H1 (cell line): ENCODE measurements around the gene MVD. TPM values are rescaled to one million over a fixed set of nuclear protein-coding genes. Genes with fewer than 3 reads are reported as not detected.

Source experiments
- CTCF ChIA-PET: fragments of 300-600 bp; sonication (Branson Sonifier 250); formaldehyde crosslinking; loops from one replicate; lab custom pipeline; 2021; ENCODE audit not compliant: partially characterized antibody; lab: Charles Lee
- POLR2A ChIA-PET: fragments of 300-600 bp; sonication (Branson Sonifier 250); formaldehyde crosslinking; loops from one replicate; lab custom pipeline; 2021; ENCODE audit warnings: inconsistent platforms; ENCODE audit not compliant: partially characterized antibody; lab: Charles Lee
- DNase-seq, 2 experiments: peaks; one replicate each; pipeline versions ENCODE4 v3.0.0 to v3.0.0-alpha.2; 2010 to 2022; ENCODE audit warnings: low spot score in 2 of 2, low read depth in 1 of 2, mixed read lengths in 1 of 2
- FAIRE-seq: peaks from 2 replicates; lab custom pipeline; 2011; peaks lifted over from hg19 to GRCh38; lab: Jason Lieb, UNC
- H2AFZ ChIP-seq: 2 replicates; pipeline ENCODE4 v1.8.1; 2012; ENCODE audit warnings: low read length, inconsistent platforms
- H2AK5ac ChIP-seq: 2 replicates; pipeline ENCODE4 v1.6.1; 2013; ENCODE audit warnings: low read depth, low read length
- H2BK120ac ChIP-seq: replicated peaks from 2 replicates; pipeline ENCODE3; 2013; ENCODE audit warnings: low read depth, low read length, inconsistent platforms
- H2BK12ac ChIP-seq: 2 replicates; pipeline ENCODE4 v1.6.1; 2013; ENCODE audit warnings: low read depth, low read length
- H2BK15ac ChIP-seq: 2 replicates; pipeline ENCODE4 v1.6.1; 2013; ENCODE audit warnings: low read length
- H2BK20ac ChIP-seq: 2 replicates; pipeline ENCODE4 v1.6.1; 2013; ENCODE audit warnings: low read length
- H2BK5ac ChIP-seq: 2 replicates; pipeline ENCODE4 v1.6.1; 2013; ENCODE audit warnings: low read depth, low read length
- H3K14ac ChIP-seq: 2 replicates; pipeline ENCODE4 v1.6.1; 2013; ENCODE audit warnings: inconsistent platforms; ENCODE audit not compliant: insufficient read length
- H3K18ac ChIP-seq: 2 replicates; pipeline ENCODE4 v1.6.1; 2013; ENCODE audit warnings: low read length; ENCODE audit errors: extremely low read depth
- H3K23ac ChIP-seq: 2 replicates; pipeline ENCODE4 v1.6.1; 2013; ENCODE audit warnings: inconsistent platforms; ENCODE audit not compliant: insufficient read length
- H3K23me2 ChIP-seq: 2 replicates; pipeline ENCODE4 v1.6.1; 2013; ENCODE audit warnings: low read depth, low read length
- H3K27ac ChIP-seq: 2 replicates; pipeline ENCODE4 v1.6.1; 2011; ENCODE audit warnings: low read depth, low read length, inconsistent platforms
- H3K27me3 ChIP-seq, 4 experiments: replicated peaks in 1 of 4; 1 replicate in 1 of 4; 2 replicates in 3 of 4; pipeline versions ENCODE4 v1.6.1 to v1.8.1; 2011 to 2013; ENCODE audit warnings: low read length in 3 of 4, mild to moderate bottlenecking in 3 of 4, inconsistent platforms in 2 of 4, mixed read lengths in 2 of 4, moderate library complexity in 1 of 4; ENCODE audit not compliant: control insufficient read depth in 3 of 4, insufficient read depth in 3 of 4; ENCODE audit errors: extremely low read depth in 1 of 4
- H3K36me3 ChIP-seq, 4 experiments: 2 replicates each; pipeline versions ENCODE4 v1.6.1 to v1.8.1; 2011 to 2013; ENCODE audit warnings: mild to moderate bottlenecking in 4 of 4, low read length in 3 of 4, moderate library complexity in 2 of 4, control low read depth in 1 of 4, inconsistent platforms in 1 of 4; ENCODE audit not compliant: insufficient read depth in 4 of 4, control insufficient read depth in 2 of 4
- H3K4ac ChIP-seq: replicated peaks from 2 replicates; pipeline ENCODE3; 2013; ENCODE audit warnings: low read length, low read depth, mixed read lengths, inconsistent platforms; ENCODE audit not compliant: insufficient read length
- H3K4me1 ChIP-seq, 4 experiments: replicated peaks in 1 of 4; 1 replicate in 1 of 4; 2 replicates in 3 of 4; pipeline versions ENCODE4 v1.6.1 to v1.8.1; 2011 to 2013; ENCODE audit warnings: low read length in 3 of 4, inconsistent platforms in 2 of 4, mixed read lengths in 1 of 4; ENCODE audit not compliant: insufficient read depth in 4 of 4, control insufficient read depth in 3 of 4
- H3K4me2 ChIP-seq, 2 experiments: 2 replicates each; pipeline versions ENCODE4 v1.6.1 to v1.8.1; 2011 to 2013; ENCODE audit warnings: low read depth in 2 of 2, low read length in 2 of 2, control low read depth in 1 of 2, inconsistent platforms in 1 of 2, mild to moderate bottlenecking in 1 of 2; ENCODE audit not compliant: insufficient read depth in 1 of 2
- H3K4me3 ChIP-seq, 4 experiments: fragments of 200-600, 300-600 bp in 1 of 4; sonication (generic), shearing (Covaris generic), sonication (Bioruptor Twin) in 1 of 4; 2 replicates each; pipeline versions ENCODE4 v1.5.1 to v1.8.1; 2011 to 2016; ENCODE audit warnings: low read length in 4 of 4, low read depth in 3 of 4, control low read depth in 2 of 4, inconsistent platforms in 2 of 4, mild to moderate bottlenecking in 2 of 4, mixed read lengths in 1 of 4, moderate library complexity in 1 of 4; ENCODE audit not compliant: insufficient read depth in 2 of 4; ENCODE audit errors: extremely low read depth in 1 of 4
- H3K56ac ChIP-seq: replicated peaks from 2 replicates; pipeline ENCODE3; 2013; ENCODE audit warnings: low read depth, mild to moderate bottlenecking, mixed read lengths, low read length, inconsistent platforms; ENCODE audit not compliant: insufficient read length
- H3K79me1 ChIP-seq: 2 replicates; pipeline ENCODE4 v1.6.1; 2013; ENCODE audit warnings: low read depth, low read length, control low read depth
- H3K79me2 ChIP-seq, 2 experiments: 2 replicates each; pipeline versions ENCODE4 v1.6.1 to v1.8.1; 2012 to 2013; ENCODE audit warnings: low read length in 2 of 2, mild to moderate bottlenecking in 2 of 2, inconsistent platforms in 1 of 2; ENCODE audit not compliant: insufficient read depth in 2 of 2, control insufficient read depth in 1 of 2
- H3K9ac ChIP-seq, 4 experiments: replicated peaks in 1 of 4; 1 replicate in 1 of 4; 2 replicates in 3 of 4; pipeline versions ENCODE4 v1.6.1 to v1.8.1; 2011 to 2013; ENCODE audit warnings: low read depth in 3 of 4, low read length in 3 of 4, control low read depth in 2 of 4, mild to moderate bottlenecking in 2 of 4, moderate library complexity in 2 of 4, inconsistent platforms in 1 of 4; ENCODE audit errors: extremely low read depth in 1 of 4
- H3K9me3 ChIP-seq, 2 experiments: 2 replicates each; pipeline versions ENCODE4 v1.6.1 to v1.8.1; 2012 to 2013; ENCODE audit warnings: mild to moderate bottlenecking in 2 of 2, moderate library complexity in 2 of 2, control low read depth in 1 of 2, inconsistent platforms in 1 of 2, low read depth in 1 of 2, low read length in 1 of 2, mixed read lengths in 1 of 2; ENCODE audit not compliant: insufficient read depth in 2 of 2
- H4K20me1 ChIP-seq, 2 experiments: replicated peaks in 1 of 2; 2 replicates each; pipeline versions ENCODE3 to v1.8.1; 2011 to 2013; ENCODE audit warnings: inconsistent platforms in 2 of 2, low read length in 2 of 2, mild to moderate bottlenecking in 1 of 2; ENCODE audit not compliant: insufficient read depth in 2 of 2, control insufficient read depth in 1 of 2
- H4K5ac ChIP-seq: 2 replicates; pipeline ENCODE4 v1.6.1; 2013; ENCODE audit warnings: low read length, low read depth, mixed read lengths, inconsistent platforms; ENCODE audit not compliant: insufficient read length
- H4K8ac ChIP-seq: 2 replicates; pipeline ENCODE4 v1.8.0; 2013; ENCODE audit warnings: mild to moderate bottlenecking, moderate library complexity, low read length, inconsistent platforms; ENCODE audit not compliant: insufficient read depth; ENCODE audit errors: extremely low read depth
- H4K91ac ChIP-seq: replicated peaks from 2 replicates; pipeline ENCODE3; 2013; ENCODE audit warnings: low read length, mixed read lengths, inconsistent platforms; ENCODE audit not compliant: insufficient read length
- ASH2L ChIP-seq: fragments of 200-600, 300-600 bp; sonication (generic); IDR thresholded peaks from one replicate; pipeline ENCODE4 v1.7.1; 2017; ENCODE audit warnings: low read length
- CBX8 ChIP-seq: fragments of 300-800, 300-1000 bp; sonication (generic); IDR thresholded peaks from 2 replicates; pipeline ENCODE4 v1.7.1; 2016; ENCODE audit warnings: low read depth, low read length, borderline replicate concordance
- CHD2 ChIP-seq: IDR thresholded peaks from 2 replicates; pipeline ENCODE4 v1.6.1; 2012; ENCODE audit warnings: low read length, improper control_type of control experiment
- MAFK ChIP-seq: IDR thresholded peaks from 2 replicates; pipeline ENCODE4 v1.6.1; 2012; ENCODE audit warnings: low read depth, mild to moderate bottlenecking, improper control_type of control experiment, low read length
- NANOG ChIP-seq: IDR thresholded peaks from 2 replicates; pipeline ENCODE4 v1.6.1; 2011; ENCODE audit warnings: low read length, low read depth, mild to moderate bottlenecking, inconsistent platforms; ENCODE audit not compliant: insufficient read depth, poor library complexity, severe bottlenecking
- POU5F1 ChIP-seq: IDR thresholded peaks from 2 replicates; pipeline ENCODE4 v1.6.1; 2011; ENCODE audit warnings: low read depth, mild to moderate bottlenecking, low read length, moderate library complexity
- RFX5 ChIP-seq: IDR thresholded peaks from 2 replicates; pipeline ENCODE4 v1.6.1; 2011; ENCODE audit warnings: low read depth, low read length, improper control_type of control experiment, borderline replicate concordance
- RXRA ChIP-seq: IDR thresholded peaks from 2 replicates; pipeline ENCODE4 v1.6.1; 2011; ENCODE audit warnings: low read depth, mild to moderate bottlenecking, low read length, moderate library complexity; ENCODE audit not compliant: insufficient read depth
- SP2 ChIP-seq: IDR thresholded peaks from 2 replicates; pipeline ENCODE4 v1.6.1; 2012; ENCODE audit warnings: mild to moderate bottlenecking, low read length, inconsistent platforms
- TBP ChIP-seq: IDR thresholded peaks from 2 replicates; pipeline ENCODE4 v1.6.1; 2011; ENCODE audit warnings: low read depth, low read length, improper control_type of control experiment
- WGBS, 2 experiments: shearing (Covaris generic) in 1 of 2; methylation state at CpG; one replicate each; pipeline versions ENCODE4 v1.1.6 to v1.1.7; 2013 to 2015; ENCODE audit warnings: low lambda C conversion rate in 2 of 2, mixed read lengths in 2 of 2, inconsistent platforms in 1 of 2, low coverage in 1 of 2, missing lambda C conversion rate in 1 of 2; ENCODE audit not compliant: insufficient replicate concordance in 2 of 2, insufficient coverage in 1 of 2, insufficient read length in 1 of 2; ENCODE audit errors: extremely low coverage in 1 of 2, missing lambda C conversion rate in 1 of 2; 5-methylcytosine and 5-hydroxymethylcytosine counted together
- polyA plus RNA-seq, 7 experiments: library from polyadenylated mRNA; depleted of rRNA in 3 of 7; stranded (reverse) in 5 of 7; unstranded in 2 of 7; fragments of >200 nt in 5 of 7; fragments of 200-250 nt in 2 of 7; gene quantifications; 1 replicate in 5 of 7; 2 replicates in 1 of 7; 4 replicates in 1 of 7; pipeline versions ENCODE4 v1.2.1 to v1.2.3, GENCODE V29; 2011 to 2013; ENCODE audit warnings: missing spikeins in 2 of 7, mixed read lengths in 2 of 7
- total RNA-seq: library from RNA; stranded (reverse); fragmentation: NEBNext Ultra II Directional; extraction: Animal tissue kit (Norgen Biotek cat#: 25700); gene quantifications from 2 replicates; pipeline ENCODE4 v1.2.1, GENCODE V29; 2021

The MVD gene
- total and polyA plus RNA-seq, 2 of the 8 experiments (the other 6 are each of a cell fraction or from before 2014, with no cell fraction given) = 47.2 to 77.3 TPM

DNA sequence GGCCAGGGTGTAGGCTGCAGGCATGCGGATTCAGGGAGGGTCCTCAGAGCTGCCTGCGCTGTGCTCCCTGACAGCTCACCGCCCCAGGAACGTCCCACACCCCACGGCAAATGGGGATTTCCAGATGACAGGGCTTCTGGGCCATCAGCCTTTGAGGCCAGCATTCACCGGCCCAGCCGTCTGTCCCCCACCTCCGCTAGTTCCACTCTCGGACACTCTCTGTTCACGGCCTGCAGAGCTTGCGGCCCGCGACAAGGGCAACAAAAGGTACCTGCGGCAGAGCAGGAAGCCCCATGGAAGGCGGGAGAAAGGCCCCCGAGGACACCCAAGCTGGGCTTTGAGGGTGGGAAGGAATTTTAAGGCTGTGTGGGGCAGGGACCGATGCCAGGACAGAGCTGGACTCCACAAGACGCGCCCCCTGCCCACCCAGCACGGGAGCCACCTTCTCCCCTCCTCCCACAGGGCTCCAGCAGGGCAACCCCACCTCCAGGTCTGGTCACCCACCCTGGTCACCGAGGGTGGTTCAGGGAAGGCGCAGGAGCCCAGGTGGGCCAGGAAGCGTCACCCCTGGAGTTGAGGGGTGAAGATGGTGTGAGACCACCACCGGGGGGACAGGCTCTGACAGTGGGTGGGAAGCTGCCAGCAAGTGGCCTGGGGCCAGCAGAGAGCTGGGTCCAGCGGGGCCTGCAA, 6.5 kb downstream of the MVD start:
- no peak overlapping the region for H3K23ac ChIP-seq
- H3K79me2 ChIP-seq = peaks cover 0 to 25% of the 10 kb centered on the region in 2 experiments; a peak in 3 of 4 replicates
- no peak overlapping the region for H3K18ac ChIP-seq
- FAIRE-seq (no peak), DNase-seq (no peak)
- no peak overlapping the region; the same call in 1 of the 2 replicates for H4K8ac ChIP-seq
- H3K23me2 ChIP-seq = no peaks in the 10 kb centered on the region; the same call in 1 of the 2 replicates
- no peak overlapping the region for H3K4me3 ChIP-seq
- H3K4ac ChIP-seq = no peak overlapping the region
- ChIA-PET POLR2A (no interaction called here), CTCF (interaction anchor here (0.7 to 1.5 kb wide), 4 partner anchors 8 to 49 kb away, joined by 3 to 5 read pairs (median 4); no protein-coding TSS in a partner anchor)
- no peak overlapping the region for H2BK5ac ChIP-seq
- H3K14ac ChIP-seq = no peak overlapping the region
- no peak overlapping the region for H2BK120ac ChIP-seq
- no peak overlapping the region for H3K9ac ChIP-seq
- H4K91ac ChIP-seq = no peak overlapping the region
- peaks cover 2% of the 10 kb centered on the region; the same call in 1 of the 2 replicates for H3K79me1 ChIP-seq
- TF ChIP-seq ASH2L = no peak
- no peak for TF ChIP-seq RFX5
- no peak for TF ChIP-seq CHD2
- TF ChIP-seq CBX8 = no peak
- no peak for TF ChIP-seq NANOG
- TF ChIP-seq MAFK = no peak
- TF ChIP-seq TBP = no peak
- no peak for TF ChIP-seq POU5F1
- TF ChIP-seq RXRA = no peak
- TF ChIP-seq SP2 = no peak
- H2AFZ ChIP-seq = no peak overlapping the region
- H3K4me2 ChIP-seq = no peak overlapping the region
- no peak overlapping the region for H3K27ac ChIP-seq
- H4K20me1 ChIP-seq = peaks cover 2 to 32% of the 10 kb centered on the region in 2 experiments
- H2BK20ac ChIP-seq = no peak overlapping the region
- H3K9me3 ChIP-seq = no peaks in the 10 kb centered on the region
- no peak overlapping the region for H2BK15ac ChIP-seq
- peaks cover 3 to 29% (median 4%) of the 10 kb centered on the region in 4 experiments; a peak in 7 of 8 replicates for H3K36me3 ChIP-seq
- 88% methylated on average over 25 of the region's 25 CpGs; no CpG with 5 or more reads in 1 of the 2 experiments for WGBS, 2 experiments
- no peak overlapping the region for H2BK12ac ChIP-seq
- H2AK5ac ChIP-seq = no peak overlapping the region
- H3K4me1 ChIP-seq = peaks cover 0 to 2% (median 1%) of the 10 kb centered on the region in 4 experiments; a peak in 5 of 7 replicates
- no peaks in the 10 kb centered on the region for H3K27me3 ChIP-seq
- H4K5ac ChIP-seq = no peak overlapping the region
- H3K56ac ChIP-seq = no peak overlapping the region
